CD14-positive monocyte (primary cell): ENCODE results near the gene TMTC2. TPM values are rescaled to one million over a fixed set of nuclear protein-coding genes. Genes with fewer than 3 reads are reported as not detected.

Experiments
- DNase-seq, 3 donors: peaks; one replicate each; pipeline ENCODE4 v3.0.0-alpha.2; 2011 to 2022
- H2AFZ ChIP-seq: 2 replicates; pipeline ENCODE4 v1.6.0; 2012; ENCODE audit warnings: mild to moderate bottlenecking, low read depth, low read length, inconsistent platforms; ENCODE audit not compliant: insufficient read depth, poor library complexity, severe bottlenecking
- H3K27ac ChIP-seq, 2 donors: 1 replicate in 1 of 2; 2 replicates in 1 of 2; pipeline ENCODE4 v1.5.1; 2012 to 2013; ENCODE audit warnings: low read length in 2 of 2, control low read depth in 1 of 2, inconsistent platforms in 1 of 2, low read depth in 1 of 2, mild to moderate bottlenecking in 1 of 2
- H3K27me3 ChIP-seq, 2 donors: one replicate each; pipeline versions ENCODE4 v1.6.0 to v1.6.1; 2011 to 2013; ENCODE audit warnings: low read length in 2 of 2; ENCODE audit not compliant: control insufficient read depth in 2 of 2, insufficient read depth in 2 of 2
- H3K36me3 ChIP-seq, 2 donors: replicated peaks in 1 of 2; 1 replicate in 1 of 2; 2 replicates in 1 of 2; pipeline versions ENCODE4 v1.5.1 to v1.6.1; 2012 to 2013; ENCODE audit warnings: low read length in 2 of 2, control low read depth in 1 of 2, inconsistent platforms in 1 of 2, mild to moderate bottlenecking in 1 of 2; ENCODE audit not compliant: insufficient read depth in 2 of 2, control insufficient read depth in 1 of 2
- H3K4me1 ChIP-seq, 2 donors: 1 replicate in 1 of 2; 2 replicates in 1 of 2; pipeline versions ENCODE4 v1.5.1 to v1.6.1; 2012 to 2013; ENCODE audit warnings: low read length in 2 of 2, control low read depth in 1 of 2, inconsistent platforms in 1 of 2, mild to moderate bottlenecking in 1 of 2, moderate library complexity in 1 of 2; ENCODE audit not compliant: insufficient read depth in 2 of 2, control insufficient read depth in 1 of 2
- H3K4me2 ChIP-seq: replicated peaks from 2 replicates; pipeline ENCODE3; 2012; ENCODE audit warnings: low read length, moderate library complexity, mild to moderate bottlenecking; ENCODE audit not compliant: poor library complexity, severe bottlenecking; ENCODE audit errors: extremely low read depth
- H3K4me3 ChIP-seq, 3 experiments: fragments of 200-600 bp in 1 of 3; sonication (generic) in 1 of 3; replicated peaks in 1 of 3; 1 replicate in 2 of 3; 2 replicates in 1 of 3; pipeline ENCODE4 v1.5.1; 2011 to 2013; ENCODE audit warnings: low read length in 3 of 3, mild to moderate bottlenecking in 3 of 3, control low read depth in 2 of 3, low read depth in 2 of 3, inconsistent platforms in 1 of 3, moderate library complexity in 1 of 3
- H3K79me2 ChIP-seq: 2 replicates; pipeline ENCODE4 v1.6.0; 2012; ENCODE audit warnings: mild to moderate bottlenecking, control low read depth, inconsistent platforms, low read length, moderate library complexity; ENCODE audit not compliant: insufficient read depth
- H3K9ac ChIP-seq: 2 replicates; pipeline ENCODE4 v1.6.0; 2017; ENCODE audit warnings: low read length, mild to moderate bottlenecking; ENCODE audit not compliant: insufficient read depth, poor library complexity, severe bottlenecking
- H3K9me3 ChIP-seq, 2 donors: replicated peaks in 1 of 2; 1 replicate in 1 of 2; 2 replicates in 1 of 2; pipeline versions ENCODE4 v1.5.1 to v1.6.1; 2012 to 2013; ENCODE audit warnings: low read length in 2 of 2, control low read depth in 1 of 2; ENCODE audit not compliant: control insufficient read depth in 1 of 2, insufficient read depth in 1 of 2
- H4K20me1 ChIP-seq: 2 replicates; pipeline ENCODE4 v1.6.0; 2012; ENCODE audit warnings: mild to moderate bottlenecking, low read length, control low read depth, moderate library complexity; ENCODE audit not compliant: insufficient read depth
- H3K27ac Mint-ChIP-seq, 7 donors: one replicate each; pipeline ENCODE4 v1.8.0; 2020; ENCODE audit warnings: mild to moderate bottlenecking in 7 of 7, mixed read lengths in 7 of 7, moderate library complexity in 6 of 7, inconsistent platforms in 2 of 7
- H3K27me3 Mint-ChIP-seq, 3 donors: one replicate each; pipeline ENCODE4 v1.8.0; 2021 to 2022; ENCODE audit warnings: low read depth in 3 of 3, mild to moderate bottlenecking in 3 of 3, mixed read lengths in 3 of 3, moderate library complexity in 3 of 3, inconsistent platforms in 1 of 3
- H3K36me3 Mint-ChIP-seq, 2 donors: one replicate each; pipeline ENCODE4 v1.8.0; 2020; ENCODE audit warnings: mixed read lengths in 2 of 2, inconsistent platforms in 1 of 2, mild to moderate bottlenecking in 1 of 2
- H3K4me1 Mint-ChIP-seq: one replicate; pipeline ENCODE4 v1.8.0; 2020; ENCODE audit warnings: mild to moderate bottlenecking, mixed read lengths
- H3K4me3 Mint-ChIP-seq, 2 donors: one replicate each; pipeline ENCODE4 v1.8.0; 2020; ENCODE audit warnings: mild to moderate bottlenecking in 2 of 2, mixed read lengths in 2 of 2, moderate library complexity in 1 of 2
- H3K9me3 Mint-ChIP-seq, 7 donors: one replicate each; pipeline ENCODE4 v1.8.0; 2020 to 2022; ENCODE audit warnings: mixed read lengths in 7 of 7, mild to moderate bottlenecking in 6 of 7, moderate library complexity in 6 of 7, inconsistent platforms in 2 of 7
- CTCF ChIP-seq: fragments of 200-600 bp; IDR thresholded peaks from one replicate; pipeline ENCODE4 v1.8.0; 2022; ENCODE audit warnings: antibody characterized with exemption, mild to moderate bottlenecking
- WGBS: methylation state at CpG from one replicate; pipeline ENCODE4 v1.1.5; 2013; ENCODE audit warnings: missing lambda C conversion rate; ENCODE audit not compliant: insufficient coverage; 5-methylcytosine and 5-hydroxymethylcytosine counted together
- intact Hi-C, 2 donors: fragments of 100-400 bp; cut with micrococcal nuclease; formaldehyde crosslinking; loops; one replicate each; pipeline versions ENCODE4 v1.15.0 to v1.15.1; 2023
- polyA plus RNA-seq, 3 donors: library from polyadenylated mRNA; depleted of rRNA in 1 of 3; unstranded in 2 of 3; stranded (reverse) in 1 of 3; fragments of 300-500 nt in 2 of 3; fragments of >200 nt in 1 of 3; fragmentation: Illumina TruSeq in 2 of 3; gene quantifications; 1 replicate in 2 of 3; 2 replicates in 1 of 3; pipeline ENCODE4 v1.2.3, GENCODE V29; 2012 to 2021

Gene TMTC2
- polyA plus RNA-seq, 3 donors: 2.5 to 15.7 (median 3.3) TPM

DNA sequence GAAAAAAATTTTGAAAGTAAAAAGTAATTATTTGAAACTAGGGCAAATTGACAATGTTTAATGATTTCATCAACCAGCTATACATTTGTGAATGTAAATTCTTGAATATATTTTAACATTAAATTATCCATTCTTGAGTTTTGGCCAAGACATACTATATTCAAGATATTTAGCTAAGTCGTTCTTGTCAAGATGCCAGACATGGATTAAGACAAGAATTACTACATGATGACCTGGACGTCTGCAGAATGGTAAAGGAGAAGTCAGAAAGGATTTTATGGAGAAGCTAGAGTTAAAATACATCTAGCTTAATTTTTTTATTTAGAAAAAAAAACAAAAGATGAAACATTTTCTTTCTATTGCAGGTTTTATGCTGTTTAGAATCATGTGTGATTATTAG, 255.8 kb downstream of the TMTC2 start:
- H3K36me3 ChIP-seq: peaks cover 0 to 2% of the 10 kb centered on the region in 2 donors
- H3K27me3 ChIP-seq: no peaks in the 10 kb centered on the region
- H3K79me2 ChIP-seq: no peaks in the 10 kb centered on the region
- TF ChIP-seq CTCF: no peak
- no peak overlapping the region for H2AFZ ChIP-seq
- H3K9me3 Mint-ChIP-seq: peaks cover 0 to 23% (median 7%) of the 10 kb centered on the region in 7 donors
- no peaks in the 10 kb centered on the region for H4K20me1 ChIP-seq
- no peak overlapping the region for H3K27ac Mint-ChIP-seq
- H3K4me2 ChIP-seq: no peak overlapping the region
- no CpG with 5 or more reads among the region's 2 CpGs for WGBS
- intact Hi-C loops: no loop called here
- no peak overlapping the region for H3K27ac ChIP-seq
- H3K27me3 Mint-ChIP-seq: no peaks in the 10 kb centered on the region
- no peak for DNase-seq
- peaks cover 18 to 25% of the 10 kb centered on the region in 2 donors for H3K36me3 Mint-ChIP-seq
- peaks cover 36% of the 10 kb centered on the region for H3K4me1 Mint-ChIP-seq
- peaks cover 0 to 4% of the 10 kb centered on the region in 2 donors for H3K9me3 ChIP-seq
- no peak overlapping the region for H3K4me3 ChIP-seq
- H3K4me3 Mint-ChIP-seq: no peak overlapping the region
- peaks cover 5 to 8% of the 10 kb centered on the region in 2 donors for H3K4me1 ChIP-seq
- H3K9ac ChIP-seq: no peak overlapping the region

DNA sequence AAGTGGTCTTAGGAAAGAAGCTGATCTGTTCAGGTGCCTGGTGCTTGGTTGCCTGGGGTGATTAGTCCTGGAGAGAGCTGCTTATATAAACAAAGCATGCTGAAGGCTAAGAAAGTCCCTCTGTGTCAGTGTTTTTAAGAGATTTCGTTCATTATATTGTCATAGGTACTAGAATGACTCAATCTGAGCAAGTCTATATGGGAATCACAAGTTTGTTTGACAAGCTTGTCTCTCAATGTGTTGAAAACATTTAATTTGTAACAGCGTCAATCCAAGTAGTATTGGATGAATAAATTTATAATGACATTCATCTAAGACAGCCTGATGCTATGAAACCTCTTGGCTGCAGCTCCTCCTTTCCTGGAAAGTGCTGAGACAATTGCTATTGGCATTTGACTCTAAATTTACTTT, 256.3 kb downstream of the TMTC2 start:
- no peak overlapping the region for H3K4me3 ChIP-seq
- H3K79me2 ChIP-seq: no peaks in the 10 kb centered on the region
- no peak overlapping the region for H3K27ac ChIP-seq
- Mint-ChIP-seq H3K27ac (no peak overlapping the region), H3K4me3 (no peak overlapping the region), H3K4me1 (peaks cover 36% of the 10 kb centered on the region), H3K9me3 (peaks cover 0 to 26% (median 7%) of the 10 kb centered on the region in 7 donors), H3K36me3 (peaks cover 17 to 30% of the 10 kb centered on the region in 2 donors), H3K27me3 (no peaks in the 10 kb centered on the region)
- H4K20me1 ChIP-seq: no peaks in the 10 kb centered on the region
- no peak overlapping the region for H3K4me2 ChIP-seq
- intact Hi-C loops: no loop called here
- peaks cover 5 to 8% of the 10 kb centered on the region in 2 donors for H3K4me1 ChIP-seq
- H3K9ac ChIP-seq: no peak overlapping the region
- whole genome bisulfite sequencing: no CpG with 5 or more reads among the region's 2 CpGs
- no peak overlapping the region for H2AFZ ChIP-seq
- no peak for TF ChIP-seq CTCF
- H3K9me3 ChIP-seq: peaks cover 0 to 4% of the 10 kb centered on the region in 2 donors
- DNase-seq: no peak
- peaks cover 0 to 2% of the 10 kb centered on the region in 2 donors for H3K36me3 ChIP-seq
- H3K27me3 ChIP-seq: no peaks in the 10 kb centered on the region
